A549 treated with CpdA at 1 μM for 4 hours (cell line): ENCODE data around the gene PEX5. TPM values are rescaled to one million over a fixed set of nuclear protein-coding genes. Genes with fewer than 3 reads are reported as not detected.

ENCODE experiments used
- total RNA-seq: library from RNA; stranded (reverse); fragments of 200-300 nt; extraction: Qiagen RNA extraction; gene quantifications from 5 replicates; pipeline ENCODE4 v1.2.3, GENCODE V29; 2022; ENCODE audit warnings: low read depth

Gene PEX5
- 31.1 to 37.0 TPM (median 33.4 TPM) in 5 replicates for total RNA-seq

DNA sequence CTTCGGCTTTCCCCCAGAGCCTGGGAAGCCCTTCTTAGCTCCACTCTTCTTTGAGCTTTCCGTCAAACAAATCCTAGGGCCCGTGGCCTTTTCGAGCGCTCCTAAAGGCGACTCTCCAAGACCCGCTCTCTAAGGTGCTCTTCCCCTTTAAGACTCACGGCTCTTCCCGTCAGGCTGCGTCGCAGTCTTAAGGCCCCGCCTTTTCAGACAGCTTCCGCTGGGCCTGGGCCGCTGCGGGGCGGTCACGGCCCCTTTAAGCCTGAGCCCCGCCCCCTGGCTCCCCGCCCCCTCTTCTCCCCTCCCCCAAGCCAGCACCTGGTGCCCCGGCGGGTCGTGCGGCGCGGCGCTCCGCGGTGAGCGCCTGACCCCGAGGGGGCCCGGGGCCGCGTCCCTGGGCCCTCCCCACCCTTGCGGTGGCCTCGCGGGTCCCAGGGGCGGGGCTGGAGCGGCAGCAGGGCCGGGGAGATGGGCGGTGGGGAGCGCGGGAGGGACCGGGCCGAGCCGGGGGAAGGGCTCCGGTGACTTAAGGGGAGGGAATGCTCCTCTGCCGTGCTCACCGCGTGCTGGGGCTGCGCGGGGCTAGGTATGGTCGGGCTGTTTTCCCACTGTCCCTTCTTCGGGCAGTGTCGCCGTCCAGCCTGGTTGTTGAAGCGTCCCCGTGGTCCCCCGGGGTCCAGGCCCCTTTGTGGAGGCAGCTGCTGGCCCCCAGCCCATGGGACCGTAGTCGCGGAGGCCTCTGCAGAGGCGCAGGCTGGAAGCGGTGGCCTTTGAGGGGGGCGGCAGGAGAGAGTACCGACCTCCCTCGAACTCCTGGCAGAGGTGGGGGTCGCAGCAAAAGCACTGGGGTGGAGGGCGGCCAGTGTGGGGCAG is at the start of gene PEX5:
TSS of gene PEX5 (plus strand) at position 289 of the 870 bp plus-strand sequence. CDS start 692 bp downstream, outside the sequence.

Other genes with a start within 250 kb of the PEX5 start
- not detected in 5 replicates for gene RNU7-1, start 245.9 kb upstream of the PEX5 start, total RNA-seq
- gene C12orf57, start 245.7 kb upstream of the PEX5 start, total RNA-seq, result 250 to 321 TPM (median 290 TPM) in 5 replicates
- 10.3 to 13.1 TPM (median 12.1 TPM) in 5 replicates for gene PTPN6, start 238.3 kb upstream of the PEX5 start, total RNA-seq
- gene PHB2, start 219.0 kb upstream of the PEX5 start, total RNA-seq, result 308 to 350 TPM (median 341 TPM) in 5 replicates
- 61.3 to 69.0 TPM (median 66.0 TPM) in 5 replicates for gene EMG1, start 218.8 kb upstream of the PEX5 start, total RNA-seq
- gene LPCAT3, start 171.2 kb upstream of the PEX5 start, total RNA-seq, result 26.2 to 31.5 TPM (median 27.2 TPM) in 5 replicates
- 36.8 to 62.7 TPM (median 41.0 TPM) in 5 replicates for gene C1S, start 129.0 kb upstream of the PEX5 start, total RNA-seq
- gene C1R, start 97.2 kb upstream of the PEX5 start, total RNA-seq, result 24.3 to 43.4 TPM (median 26.6 TPM) in 5 replicates
- 9.4 to 17.0 TPM (median 10.3 TPM) in 5 replicates for gene C1RL, start 80.5 kb upstream of the PEX5 start, total RNA-seq
- not detected in 5 replicates for gene RBP5, start 60.8 kb upstream of the PEX5 start, total RNA-seq
- 12.6 to 18.0 TPM (median 14.3 TPM) in 5 replicates for gene CLSTN3, start 59.3 kb upstream of the PEX5 start, total RNA-seq
- not detected in 5 replicates for gene ACSM4, start 114.4 kb downstream of the PEX5 start, total RNA-seq